SK-N-SH (cell line): ENCODE results near the gene LAMA4. TPM values are rescaled to one million over a fixed set of nuclear protein-coding genes. Genes with fewer than 3 reads are reported as not detected.
A peak's percentile ranks its signal among the peaks of the same experiment; 100 is the strongest.

ENCODE experiments used
- CTCF ChIA-PET: fragments of 300-600, 350-600 bp; formaldehyde crosslinking; extraction: SDS; loops from one replicate; lab custom pipeline; 2021; lab: Yijun Ruan, JAX
- POLR2A ChIA-PET: fragments of 350-600 bp; sonication (Branson Sonifier 250); formaldehyde crosslinking; extraction: SDS; loops from one replicate; lab custom pipeline; 2020; ENCODE audit warnings: antibody characterized with exemption, inconsistent platforms; lab: Yijun Ruan, JAX
- DNase-seq: peaks from one replicate; pipeline ENCODE4 v3.0.0; 2012
- H2AFZ ChIP-seq: fragments of 200-600 bp; sonication (generic); 2 replicates; pipeline ENCODE4 v1.8.1; 2016; ENCODE audit warnings: antibody characterized with exemption, mild to moderate bottlenecking, low read depth
- H3F3A ChIP-seq: fragments of 200-600 bp; sonication (generic); replicated peaks from 2 replicates; pipeline ENCODE3; 2016; ENCODE audit warnings: antibody characterized with exemption, mild to moderate bottlenecking; ENCODE audit not compliant: insufficient read depth
- H3K27ac ChIP-seq, 2 experiments: fragments of 200-500 bp in 1 of 2; fragments of 200-600 bp in 1 of 2; sonication (Bioruptor generic) in 1 of 2; sonication (generic), shearing (Covaris generic) in 1 of 2; 2 replicates each; pipeline versions ENCODE4 v1.5.1 to v1.6.1; 2014 to 2016; ENCODE audit warnings: low read depth in 2 of 2, inconsistent platforms in 1 of 2, low read length in 1 of 2, mild to moderate bottlenecking in 1 of 2, mixed read lengths in 1 of 2
- H3K27me3 ChIP-seq: fragments of 200-600 bp; sonication (generic), shearing (Covaris generic); 2 replicates; pipeline ENCODE4 v1.6.1; 2016; ENCODE audit warnings: mixed run types; ENCODE audit not compliant: insufficient read depth
- H3K36me3 ChIP-seq, 2 experiments: fragments of 200-500 bp in 1 of 2; fragments of 200-600 bp in 1 of 2; sonication (Bioruptor generic) in 1 of 2; sonication (generic) in 1 of 2; replicated peaks in 1 of 2; 2 replicates each; pipeline versions ENCODE3 to v1.5.1; 2014 to 2016; ENCODE audit warnings: low read length in 1 of 2, mild to moderate bottlenecking in 1 of 2; ENCODE audit not compliant: insufficient read depth in 2 of 2, control insufficient read depth in 1 of 2
- H3K4me1 ChIP-seq, 2 experiments: fragments of 200-500 bp in 1 of 2; fragments of 200-600 bp in 1 of 2; sonication (Bioruptor generic) in 1 of 2; sonication (generic), shearing (Covaris generic) in 1 of 2; 2 replicates each; pipeline versions ENCODE4 v1.5.1 to v1.6.1; 2014 to 2016; ENCODE audit warnings: low read depth in 1 of 2, low read length in 1 of 2, mixed run types in 1 of 2; ENCODE audit not compliant: insufficient read depth in 2 of 2, control insufficient read depth in 1 of 2
- H3K4me2 ChIP-seq: fragments of 200-600 bp; sonication (generic), shearing (Covaris generic); 2 replicates; pipeline ENCODE4 v1.6.1; 2017; ENCODE audit warnings: mixed run types
- H3K4me3 ChIP-seq, 2 experiments: fragments of 200-500 bp in 1 of 2; fragments of 200-600 bp in 1 of 2; sonication (Bioruptor generic) in 1 of 2; sonication (generic), shearing (Covaris generic) in 1 of 2; 2 replicates each; pipeline versions ENCODE4 v1.5.1 to v1.8.1; 2014 to 2016; ENCODE audit warnings: low read depth in 2 of 2, inconsistent platforms in 1 of 2, low read length in 1 of 2, mild to moderate bottlenecking in 1 of 2, mixed read lengths in 1 of 2, moderate library complexity in 1 of 2
- H3K79me2 ChIP-seq: fragments of 200-600 bp; sonication (generic); 2 replicates; pipeline ENCODE4 v1.8.1; 2017; ENCODE audit warnings: mild to moderate bottlenecking; ENCODE audit not compliant: insufficient read depth
- H3K9ac ChIP-seq: fragments of 200-600 bp; sonication (generic); 2 replicates; pipeline ENCODE4 v1.6.1; 2017; ENCODE audit warnings: mixed run types
- H3K9me2 ChIP-seq: fragments of 200-600 bp; sonication (generic); 2 replicates; pipeline ENCODE4 v1.6.1; 2017; ENCODE audit warnings: mixed run types
- H3K9me3 ChIP-seq: fragments of 200-600 bp; sonication (generic); 2 replicates; pipeline ENCODE4 v1.6.1; 2017; ENCODE audit warnings: mixed run types, mild to moderate bottlenecking, moderate library complexity
- H4K20me1 ChIP-seq: fragments of 200-600 bp; sonication (generic); 2 replicates; pipeline ENCODE4 v1.6.1; 2017; ENCODE audit warnings: mild to moderate bottlenecking, mixed run types; ENCODE audit not compliant: insufficient read depth
- CHD2 ChIP-seq: fragments of 150-350 bp; IDR thresholded peaks from 2 replicates; pipeline ENCODE4 v1.6.1; 2018; ENCODE audit warnings: low read length; ENCODE audit not compliant: partially characterized antibody
- ELF1 ChIP-seq: IDR thresholded peaks from 2 replicates; pipeline ENCODE4 v1.4.0; 2012
- EP300 ChIP-seq, 2 experiments: IDR thresholded peaks; 2 replicates each; pipeline versions ENCODE4 v1.4.0 to v1.6.1; 2012; ENCODE audit warnings: borderline replicate concordance in 1 of 2, low read depth in 1 of 2, low read length in 1 of 2
- EZH2phosphoT487 ChIP-seq: fragments of 200-600 bp; sonication (generic); IDR thresholded peaks from 2 replicates; pipeline ENCODE4 v1.6.1; 2017; ENCODE audit warnings: low read depth, mixed run types, mild to moderate bottlenecking, antibody characterized with exemption, moderate library complexity, borderline replicate concordance
- FOXJ3 ChIP-seq: sonication (generic); formaldehyde crosslinking; IDR thresholded peaks from 2 replicates; pipeline ENCODE4 v1.5.1; 2020; ENCODE audit warnings: mild to moderate bottlenecking, missing genetic modification reagents
- FOXM1 ChIP-seq: IDR thresholded peaks from 2 replicates; pipeline ENCODE4 v1.4.0; 2012; ENCODE audit warnings: low read depth, mild to moderate bottlenecking
- GABPA ChIP-seq: IDR thresholded peaks from 2 replicates; pipeline ENCODE4 v1.4.0; 2012; ENCODE audit warnings: low read depth, mild to moderate bottlenecking
- JUND ChIP-seq: IDR thresholded peaks from 2 replicates; pipeline ENCODE4 v1.4.0; 2012
- MEF2A ChIP-seq: IDR thresholded peaks from 2 replicates; pipeline ENCODE4 v1.4.0; 2012; ENCODE audit warnings: low read depth, borderline replicate concordance
- MXI1 ChIP-seq: IDR thresholded peaks from 2 replicates; pipeline ENCODE4 v1.6.1; 2012; ENCODE audit warnings: mild to moderate bottlenecking, low read depth, low read length, improper control_type of control experiment
- NFIC ChIP-seq: IDR thresholded peaks from 2 replicates; pipeline ENCODE4 v1.4.0; 2012; ENCODE audit warnings: borderline replicate concordance
- NRF1 ChIP-seq: IDR thresholded peaks from 2 replicates; pipeline ENCODE4 v1.6.1; 2012; ENCODE audit warnings: low read depth, mild to moderate bottlenecking, low read length
- POLR2AphosphoS5 ChIP-seq: IDR thresholded peaks from 2 replicates; pipeline ENCODE4 v1.6.1; 2012; ENCODE audit warnings: low read depth, low read length
- RAD21 ChIP-seq: IDR thresholded peaks from 2 replicates; pipeline ENCODE4 v1.6.1; 2012; ENCODE audit warnings: mild to moderate bottlenecking, low read length
- RFX5 ChIP-seq: IDR thresholded peaks from 2 replicates; pipeline ENCODE4 v1.6.1; 2012; ENCODE audit warnings: mild to moderate bottlenecking, improper control_type of control experiment, low read length
- RXRA ChIP-seq: IDR thresholded peaks from 2 replicates; pipeline ENCODE4 v1.4.0; 2012; ENCODE audit warnings: low read depth, mild to moderate bottlenecking, borderline replicate concordance
- SIN3A ChIP-seq: IDR thresholded peaks from 2 replicates; pipeline ENCODE4 v1.6.1; 2012; ENCODE audit warnings: low read depth, mild to moderate bottlenecking, low read length, moderate library complexity, borderline replicate concordance
- SMC3 ChIP-seq: IDR thresholded peaks from 2 replicates; pipeline ENCODE4 v1.6.1; 2012; ENCODE audit warnings: low read depth, low read length, improper control_type of control experiment
- TAF1 ChIP-seq: IDR thresholded peaks from 2 replicates; pipeline ENCODE4 v1.6.1; 2012; ENCODE audit warnings: low read depth, mild to moderate bottlenecking, low read length, moderate library complexity, borderline replicate concordance
- TEAD4 ChIP-seq: IDR thresholded peaks from 2 replicates; pipeline ENCODE4 v1.4.0; 2012; ENCODE audit warnings: mild to moderate bottlenecking, borderline replicate concordance; ENCODE audit not compliant: insufficient read depth
- USF1 ChIP-seq: IDR thresholded peaks from 2 replicates; pipeline ENCODE4 v1.4.0; 2012; ENCODE audit warnings: low read depth, borderline replicate concordance
- ZBTB33 ChIP-seq: IDR thresholded peaks from 2 replicates; pipeline ENCODE4 v1.4.0; 2012; ENCODE audit warnings: low read depth, borderline replicate concordance
- polyA plus RNA-seq, 3 experiments: library from polyadenylated mRNA; depleted of rRNA; stranded (reverse); fragments of >200 nt; gene quantifications; 2 replicates each; pipeline ENCODE4 v1.2.3, GENCODE V29; 2012
- TF ChIP-seq, protein P1 (sequence below): IDR thresholded peaks from 2 replicates; pipeline ENCODE4 v1.4.0; 2012; ENCODE audit warnings: low read depth
- TF ChIP-seq, protein P2 (sequence below): fragments of 150-350 bp; IDR thresholded peaks from 2 replicates; pipeline ENCODE4 v1.6.1; 2017; ENCODE audit warnings: antibody characterized with exemption, low read length, low read depth, borderline replicate concordance
- TF ChIP-seq, protein P3 (sequence below): fragments of 200-600 bp; sonication (generic); IDR thresholded peaks from 2 replicates; pipeline ENCODE4 v1.6.1; 2017; ENCODE audit warnings: antibody characterized with exemption, mild to moderate bottlenecking, moderate library complexity
- TF ChIP-seq, protein P4 (sequence below): IDR thresholded peaks from 2 replicates; pipeline ENCODE4; 2012

The LAMA4 gene
- polyA plus RNA-seq, 1 of the 3 experiments (the other 2 are of a cell fraction), result 9.4 TPM

DNA sequence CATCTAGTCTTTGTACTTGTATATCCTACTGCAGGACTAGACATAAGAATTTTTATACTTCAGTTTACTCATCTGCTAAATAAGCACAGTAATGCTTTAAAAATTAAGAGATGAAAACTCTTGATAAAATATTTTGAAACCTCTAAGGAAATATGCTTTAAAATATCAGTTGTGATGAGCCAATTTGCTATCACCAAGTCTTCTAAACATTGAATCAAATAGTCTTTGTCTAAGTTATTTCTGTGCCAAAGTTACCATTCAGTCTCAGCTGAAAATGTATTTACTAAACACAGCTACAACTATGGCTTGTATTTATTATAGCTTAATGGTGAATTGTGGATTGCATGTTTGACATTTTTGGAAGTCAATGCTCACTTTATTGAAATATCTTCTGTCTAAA lies 46.5 kb upstream of the LAMA4 start:
- no peaks in the 10 kb centered on the region for H3K79me2 ChIP-seq
- H4K20me1 ChIP-seq, result no peaks in the 10 kb centered on the region
- H3K27ac ChIP-seq, result peak overlapping the region in 1 of 2 experiments; percentile 99; a peak in 3 of 4 replicates
- H3K4me3 ChIP-seq, result no peak overlapping the region
- ChIA-PET CTCF (interaction anchor here (0.6 to 1.5 kb wide), 6 partner anchors 9 to 1608 kb away, joined by 3 to 10 read pairs (median 4); no protein-coding TSS in a partner anchor), POLR2A (no interaction called here)
- H3K4me2 ChIP-seq, result no peak overlapping the region; the same call in 1 of the 2 replicates
- no peaks in the 10 kb centered on the region for H3K9me3 ChIP-seq
- H3K27me3 ChIP-seq, result no peaks in the 10 kb centered on the region
- H3K36me3 ChIP-seq, result no peaks in the 10 kb centered on the region
- H3K9me2 ChIP-seq, result no peaks in the 10 kb centered on the region
- H3K4me1 ChIP-seq, result peaks cover 0 to 40% of the 10 kb centered on the region in 2 experiments; a peak in 3 of 4 replicates
- 0 out of 2 replicates have a peak overlapping the region, but pooled peaks have one; percentile 9 for H2AFZ ChIP-seq
- peak overlapping the region; percentile 2; the same call in 1 of the 2 replicates for H3K9ac ChIP-seq
- H3F3A ChIP-seq, result peaks cover 33% of the 10 kb centered on the region
- DNase-seq, result no peak
- TF ChIP-seq, protein P1, sequence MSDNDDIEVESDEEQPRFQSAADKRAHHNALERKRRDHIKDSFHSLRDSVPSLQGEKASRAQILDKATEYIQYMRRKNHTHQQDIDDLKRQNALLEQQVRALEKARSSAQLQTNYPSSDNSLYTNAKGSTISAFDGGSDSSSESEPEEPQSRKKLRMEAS, result no peak
- TF ChIP-seq CHD2, result no peak
- TF ChIP-seq TEAD4, result no peak
- TF ChIP-seq USF1, result no peak
- TF ChIP-seq MXI1, result no peak
- TF ChIP-seq RFX5, result no peak
- TF ChIP-seq, protein P2, sequence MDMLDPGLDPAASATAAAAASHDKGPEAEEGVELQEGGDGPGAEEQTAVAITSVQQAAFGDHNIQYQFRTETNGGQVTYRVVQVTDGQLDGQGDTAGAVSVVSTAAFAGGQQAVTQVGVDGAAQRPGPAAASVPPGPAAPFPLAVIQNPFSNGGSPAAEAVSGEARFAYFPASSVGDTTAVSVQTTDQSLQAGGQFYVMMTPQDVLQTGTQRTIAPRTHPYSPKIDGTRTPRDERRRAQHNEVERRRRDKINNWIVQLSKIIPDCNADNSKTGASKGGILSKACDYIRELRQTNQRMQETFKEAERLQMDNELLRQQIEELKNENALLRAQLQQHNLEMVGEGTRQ, result no peak
- no peak for TF ChIP-seq ELF1
- no peak for TF ChIP-seq SIN3A
- TF ChIP-seq FOXJ3, result no peak
- TF ChIP-seq SMC3, result no peak
- no peak for TF ChIP-seq RXRA
- TF ChIP-seq EP300 (IDR thresholded peaks at IDR 0.05; ENCODE audit: borderline replicate concordance in 1 of 2, low read depth in 1 of 2, low read length in 1 of 2), result peak in 1 of 2 experiments; percentile 40; a peak in 1 of 4 replicates
- TF ChIP-seq, protein P3, sequence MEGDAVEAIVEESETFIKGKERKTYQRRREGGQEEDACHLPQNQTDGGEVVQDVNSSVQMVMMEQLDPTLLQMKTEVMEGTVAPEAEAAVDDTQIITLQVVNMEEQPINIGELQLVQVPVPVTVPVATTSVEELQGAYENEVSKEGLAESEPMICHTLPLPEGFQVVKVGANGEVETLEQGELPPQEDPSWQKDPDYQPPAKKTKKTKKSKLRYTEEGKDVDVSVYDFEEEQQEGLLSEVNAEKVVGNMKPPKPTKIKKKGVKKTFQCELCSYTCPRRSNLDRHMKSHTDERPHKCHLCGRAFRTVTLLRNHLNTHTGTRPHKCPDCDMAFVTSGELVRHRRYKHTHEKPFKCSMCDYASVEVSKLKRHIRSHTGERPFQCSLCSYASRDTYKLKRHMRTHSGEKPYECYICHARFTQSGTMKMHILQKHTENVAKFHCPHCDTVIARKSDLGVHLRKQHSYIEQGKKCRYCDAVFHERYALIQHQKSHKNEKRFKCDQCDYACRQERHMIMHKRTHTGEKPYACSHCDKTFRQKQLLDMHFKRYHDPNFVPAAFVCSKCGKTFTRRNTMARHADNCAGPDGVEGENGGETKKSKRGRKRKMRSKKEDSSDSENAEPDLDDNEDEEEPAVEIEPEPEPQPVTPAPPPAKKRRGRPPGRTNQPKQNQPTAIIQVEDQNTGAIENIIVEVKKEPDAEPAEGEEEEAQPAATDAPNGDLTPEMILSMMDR, result no peak
- TF ChIP-seq TAF1, result no peak
- no peak for TF ChIP-seq GABPA
- peak; percentile 63 for TF ChIP-seq NFIC
- no peak for TF ChIP-seq RAD21
- TF ChIP-seq FOXM1, result no peak
- no peak for TF ChIP-seq NRF1
- TF ChIP-seq EZH2phosphoT487, result no peak
- TF ChIP-seq, protein P4, sequence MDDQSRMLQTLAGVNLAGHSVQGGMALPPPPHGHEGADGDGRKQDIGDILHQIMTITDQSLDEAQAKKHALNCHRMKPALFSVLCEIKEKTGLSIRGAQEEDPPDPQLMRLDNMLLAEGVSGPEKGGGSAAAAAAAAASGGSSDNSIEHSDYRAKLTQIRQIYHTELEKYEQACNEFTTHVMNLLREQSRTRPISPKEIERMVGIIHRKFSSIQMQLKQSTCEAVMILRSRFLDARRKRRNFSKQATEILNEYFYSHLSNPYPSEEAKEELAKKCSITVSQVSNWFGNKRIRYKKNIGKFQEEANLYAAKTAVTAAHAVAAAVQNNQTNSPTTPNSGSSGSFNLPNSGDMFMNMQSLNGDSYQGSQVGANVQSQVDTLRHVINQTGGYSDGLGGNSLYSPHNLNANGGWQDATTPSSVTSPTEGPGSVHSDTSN, result peak; percentile 49; the same call in 1 of the 2 replicates
- no peak for TF ChIP-seq ZBTB33
- TF ChIP-seq POLR2AphosphoS5, result no peak
- peak; percentile 38; the same call in 1 of the 2 replicates for TF ChIP-seq JUND
- no peak for TF ChIP-seq MEF2A
